Liver (tissue), 9 donors: ENCODE data around the gene RHPN2. TPM values are rescaled to one million over a fixed set of nuclear protein-coding genes. Genes with fewer than 3 reads are reported as not detected.

ENCODE experiments used
- DNase-seq: peaks from one replicate; pipeline ENCODE4 v3.0.0-alpha.2; 2017; ENCODE audit warnings: low spot score
- H3K27ac ChIP-seq, 2 donors: one replicate each; pipeline ENCODE4 v1.7.0; 2013; ENCODE audit warnings: inconsistent platforms in 2 of 2, low read length in 2 of 2, control low read depth in 1 of 2, low read depth in 1 of 2, mild to moderate bottlenecking in 1 of 2
- H3K27me3 ChIP-seq, 4 donors: one replicate each; pipeline versions ENCODE4 v1.6.1 to v1.7.0; 2013; ENCODE audit warnings: low read length in 3 of 4, inconsistent platforms in 1 of 4, mild to moderate bottlenecking in 1 of 4, moderate library complexity in 1 of 4; ENCODE audit not compliant: control insufficient read depth in 4 of 4, insufficient read depth in 4 of 4
- H3K36me3 ChIP-seq, 4 donors: one replicate each; pipeline versions ENCODE4 v1.6.1 to v1.7.0; 2013; ENCODE audit warnings: low read length in 3 of 4, mild to moderate bottlenecking in 3 of 4, low read depth in 1 of 4, moderate library complexity in 1 of 4; ENCODE audit not compliant: control insufficient read depth in 4 of 4, insufficient read depth in 3 of 4
- H3K4me1 ChIP-seq, 4 donors: one replicate each; pipeline versions ENCODE4 v1.6.1 to v1.7.0; 2013; ENCODE audit warnings: low read length in 3 of 4, mild to moderate bottlenecking in 3 of 4, moderate library complexity in 1 of 4; ENCODE audit not compliant: control insufficient read depth in 4 of 4, insufficient read depth in 4 of 4
- H3K4me3 ChIP-seq, 3 donors: one replicate each; pipeline versions ENCODE4 v1.6.1 to v1.7.0; 2013; ENCODE audit warnings: low read length in 3 of 3, control low read depth in 1 of 3, low read depth in 1 of 3, mild to moderate bottlenecking in 1 of 3
- H3K9ac ChIP-seq, 2 donors: one replicate each; pipeline ENCODE4 v1.7.0; 2013; ENCODE audit warnings: low read length in 2 of 2, mild to moderate bottlenecking in 2 of 2, moderate library complexity in 2 of 2, control low read depth in 1 of 2, low read depth in 1 of 2
- H3K9me3 ChIP-seq, 4 donors: one replicate each; pipeline versions ENCODE4 v1.6.1 to v1.7.0; 2013; ENCODE audit warnings: low read length in 3 of 4; ENCODE audit not compliant: control insufficient read depth in 4 of 4
- ATF3 ChIP-seq: IDR thresholded peaks from 2 replicates; pipeline ENCODE4 v1.6.1; 2016; ENCODE audit warnings: antibody characterized with exemption
- CTCF ChIP-seq: fragments of 150-350 bp; IDR thresholded peaks from 2 replicates; pipeline ENCODE4 v1.5.1; 2017; ENCODE audit warnings: improper control_type of control experiment, low read depth, low read length; ENCODE audit not compliant: missing input control
- EGR1 ChIP-seq, 2 donors: IDR thresholded peaks; 2 replicates each; pipeline ENCODE4 v1.6.1; 2016 to 2018; ENCODE audit warnings: antibody characterized with exemption in 2 of 2, low read depth in 2 of 2
- FOXA1 ChIP-seq: IDR thresholded peaks from 2 replicates; pipeline ENCODE4 v1.6.1; 2016; ENCODE audit warnings: antibody characterized with exemption
- FOXA2 ChIP-seq: IDR thresholded peaks from 2 replicates; pipeline ENCODE4 v1.6.1; 2016; ENCODE audit warnings: antibody characterized with exemption
- GABPA ChIP-seq, 2 donors: IDR thresholded peaks in 1 of 2; conservative IDR thresholded peaks in 1 of 2; 2 replicates each; pipeline ENCODE4 v1.6.1; 2016; ENCODE audit warnings: antibody characterized with exemption in 2 of 2, mild to moderate bottlenecking in 1 of 2, moderate library complexity in 1 of 2
- HNF4A ChIP-seq, 2 donors: conservative IDR thresholded peaks; 2 replicates each; pipeline ENCODE4 v1.6.1; 2016; ENCODE audit warnings: antibody characterized with exemption in 2 of 2, mild to moderate bottlenecking in 2 of 2
- HNF4G ChIP-seq: IDR thresholded peaks from 2 replicates; pipeline ENCODE4 v1.6.1; 2016; ENCODE audit warnings: antibody characterized with exemption
- JUND ChIP-seq, 2 donors: IDR thresholded peaks; 2 replicates each; pipeline ENCODE4 v1.6.1; 2016; ENCODE audit warnings: antibody characterized with exemption in 2 of 2
- MAX ChIP-seq: IDR thresholded peaks from 2 replicates; pipeline ENCODE4 v1.6.1; 2016; ENCODE audit warnings: antibody characterized with exemption
- NR2F2 ChIP-seq: IDR thresholded peaks from 2 replicates; pipeline ENCODE4 v1.6.1; 2016; ENCODE audit warnings: antibody characterized with exemption
- RAD21 ChIP-seq, 2 donors: IDR thresholded peaks; 2 replicates each; pipeline ENCODE4 v1.6.1; 2016; ENCODE audit warnings: antibody characterized with exemption in 2 of 2, mild to moderate bottlenecking in 2 of 2
- REST ChIP-seq: IDR thresholded peaks from 2 replicates; pipeline ENCODE4 v1.6.1; 2016; ENCODE audit warnings: antibody characterized with exemption, mild to moderate bottlenecking
- RXRA ChIP-seq, 2 donors: IDR thresholded peaks; 2 replicates each; pipeline ENCODE4 v1.6.1; 2017 to 2018; ENCODE audit warnings: antibody characterized with exemption in 2 of 2, mild to moderate bottlenecking in 1 of 2
- SP1 ChIP-seq: IDR thresholded peaks from 2 replicates; pipeline ENCODE4 v1.6.1; 2018; ENCODE audit warnings: antibody characterized with exemption, mild to moderate bottlenecking
- TAF1 ChIP-seq: conservative IDR thresholded peaks from 2 replicates; pipeline ENCODE4 v1.6.1; 2016; ENCODE audit warnings: antibody characterized with exemption, mild to moderate bottlenecking
- YY1 ChIP-seq: IDR thresholded peaks from 2 replicates; pipeline ENCODE4 v1.6.1; 2016; ENCODE audit warnings: antibody characterized with exemption, mild to moderate bottlenecking
- ZBTB33 ChIP-seq: IDR thresholded peaks from 2 replicates; pipeline ENCODE4 v1.6.1; 2016; ENCODE audit warnings: antibody characterized with exemption
- WGBS: extraction: QIAGEN DNeasy Blood & Tissue Kit; methylation state at CpG from one replicate; pipeline ENCODE4 v1.1.7; 2013; 5-methylcytosine and 5-hydroxymethylcytosine counted together
- polyA plus RNA-seq, 2 donors: library from polyadenylated mRNA; stranded (reverse) in 1 of 2; unstranded in 1 of 2; fragments of 200-250 nt in 1 of 2; fragments of >200 nt in 1 of 2; fragmentation: Nextera tagmentation in 1 of 2; extraction: Ambion mirVana in 1 of 2; gene quantifications; one replicate each; pipeline versions ENCODE4 v1.2.1 to v1.2.3, GENCODE V29; 2013 to 2015
- total RNA-seq, 2 donors: library from RNA; depleted of rRNA; stranded (reverse); fragments of >200 nt; gene quantifications; one replicate each; pipeline ENCODE4 v1.2.3, GENCODE V29; 2014
- donor health status: healthy.
- donor health status: healthy.
- donor health status: healthy.
- donor health status: healthy.
- donor health status: healthy.

RHPN2 gene
- total and polyA plus RNA-seq, 4 donors: 7.6 to 31.5 (median 9.8) TPM

- 60% methylated on average over 2 of the region's 2 CpGs for WGBS
- Histone ChIP-seq H3K27ac (peak overlapping the region; percentile 63 to 64), H3K9me3 (no peaks in the 10 kb centered on the region), H3K4me1 (peaks cover 4 to 25% (median 16%) of the 10 kb centered on the region in 4 donors), H3K9ac (no peak overlapping the region), H3K36me3 (no peaks in the 10 kb centered on the region), H3K4me3 (no peak overlapping the region), H3K27me3 (no peaks in the 10 kb centered on the region)
- TF ChIP-seq REST: no peak
- no peak for TF ChIP-seq ZBTB33
- no peak for TF ChIP-seq JUND (IDR thresholded peaks at IDR 0.05)
- no peak for TF ChIP-seq NR2F2
- TF ChIP-seq MAX: no peak
- no peak for TF ChIP-seq RXRA (IDR thresholded peaks at IDR 0.05)
- TF ChIP-seq HNF4G: no peak
- TF ChIP-seq EGR1 (IDR thresholded peaks at IDR 0.05; ENCODE audit: low read depth in 2 of 2): no peak
- no peak for TF ChIP-seq HNF4A (conservative IDR thresholded peaks at IDR 0.05)
- no peak for TF ChIP-seq RAD21 (IDR thresholded peaks at IDR 0.05)
- no peak for TF ChIP-seq FOXA2
- no peak for TF ChIP-seq GABPA (IDR thresholded peaks at IDR 0.05 in 1 of 2, conservative IDR thresholded peaks at IDR 0.05 in 1 of 2)
- TF ChIP-seq ATF3: no peak
- TF ChIP-seq FOXA1: no peak
- TF ChIP-seq YY1: no peak
- no peak for DNase-seq
Measured at GRCh38 chr19:33055718-33056117, 9.0 kb downstream of the RHPN2 start.

- H3K9ac ChIP-seq: no peak overlapping the region
- WGBS: 30% methylated on average over 8 of the region's 8 CpGs
- H3K27ac ChIP-seq: peak overlapping the region; percentile 64 to 73
- TF ChIP-seq REST (no peak), MAX (no peak), FOXA1 (no peak), EGR1 (IDR thresholded peaks at IDR 0.05; ENCODE audit: low read depth in 2 of 2) (no peak), GABPA (IDR thresholded peaks at IDR 0.05 in 1 of 2, conservative IDR thresholded peaks at IDR 0.05 in 1 of 2) (peak in 1 of 2 donors; percentile 16), TAF1 (no peak), ATF3 (no peak), RXRA (IDR thresholded peaks at IDR 0.05) (peak; percentile 57 to 87), SP1 (peak; percentile 38), FOXA2 (no peak), CTCF (no peak), HNF4G (no peak), HNF4A (conservative IDR thresholded peaks at IDR 0.05) (peak; percentile 51 to 82), RAD21 (IDR thresholded peaks at IDR 0.05) (peak in 1 of 2 donors; percentile 15), YY1 (peak; percentile 42), JUND (IDR thresholded peaks at IDR 0.05) (peak in 1 of 2 donors; percentile 74)
Measured at GRCh38 chr19:33054623-33055022, 10.1 kb downstream of the RHPN2 start.

More at GRCh38 chr19:33054623-33055022, 10.1 kb downstream of the RHPN2 start:
- no peak for DNase-seq
- no peaks in the 10 kb centered on the region for H3K27me3 ChIP-seq
- no peaks in the 10 kb centered on the region for H3K36me3 ChIP-seq
- H3K9me3 ChIP-seq: no peaks in the 10 kb centered on the region
- no peak overlapping the region for H3K4me3 ChIP-seq
- H3K4me1 ChIP-seq: peaks cover 7 to 30% (median 16%) of the 10 kb centered on the region in 4 donors
